HG02798 (cell line): Measurements from ENCODE around the gene SIX1.
A peak's percentile ranks its signal among the peaks of the same experiment; 100 is the strongest.

Experiments used
- ATAC-seq: cut with Tn5 transposase; IDR thresholded peaks from one replicate; pipeline ENCODE4 v1.9.1; 2021; ENCODE audit warnings: mild to moderate bottlenecking; ENCODE audit not compliant: unreplicated experiment, poor library complexity

SIX1 gene

DNA sequence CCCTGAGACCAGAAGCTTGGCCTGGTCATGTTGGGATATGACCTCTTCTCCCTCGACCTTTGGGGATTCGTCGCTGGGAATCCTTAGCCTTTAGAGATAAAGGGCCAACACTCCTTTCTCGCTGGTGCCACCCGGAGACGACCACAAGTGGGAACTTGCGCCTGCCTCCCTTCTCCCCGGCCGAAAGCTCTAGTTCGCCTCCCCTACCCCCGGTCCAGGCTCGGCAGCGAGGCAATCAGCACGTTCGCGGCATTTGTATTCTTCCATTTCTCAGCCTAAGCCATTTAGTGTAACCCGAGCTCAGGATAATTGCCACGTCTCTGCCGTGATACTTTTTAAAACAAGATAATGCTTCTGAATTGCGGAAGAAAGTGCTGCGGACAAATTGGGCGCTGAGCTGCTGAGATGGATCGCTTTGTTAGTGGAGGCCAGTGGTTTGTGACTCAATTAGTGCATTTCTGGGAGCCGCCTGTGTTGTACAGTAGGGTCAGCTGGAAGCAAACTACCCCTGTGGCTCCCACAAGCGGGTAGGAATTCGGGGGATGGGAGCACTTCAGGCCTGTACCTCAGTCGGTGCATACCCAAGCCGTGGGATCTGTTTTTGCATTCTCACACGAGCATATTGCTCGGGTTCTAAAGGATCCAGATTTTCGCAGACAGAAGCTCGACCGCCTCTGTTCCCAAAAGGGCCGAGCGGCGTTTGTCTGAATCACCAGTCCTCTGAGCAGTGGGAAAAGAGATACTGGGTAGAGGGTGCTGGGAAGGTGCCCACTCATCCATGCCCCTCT is 6.8 kb upstream of the SIX1 start:
- no peak for ATAC-seq

DNA sequence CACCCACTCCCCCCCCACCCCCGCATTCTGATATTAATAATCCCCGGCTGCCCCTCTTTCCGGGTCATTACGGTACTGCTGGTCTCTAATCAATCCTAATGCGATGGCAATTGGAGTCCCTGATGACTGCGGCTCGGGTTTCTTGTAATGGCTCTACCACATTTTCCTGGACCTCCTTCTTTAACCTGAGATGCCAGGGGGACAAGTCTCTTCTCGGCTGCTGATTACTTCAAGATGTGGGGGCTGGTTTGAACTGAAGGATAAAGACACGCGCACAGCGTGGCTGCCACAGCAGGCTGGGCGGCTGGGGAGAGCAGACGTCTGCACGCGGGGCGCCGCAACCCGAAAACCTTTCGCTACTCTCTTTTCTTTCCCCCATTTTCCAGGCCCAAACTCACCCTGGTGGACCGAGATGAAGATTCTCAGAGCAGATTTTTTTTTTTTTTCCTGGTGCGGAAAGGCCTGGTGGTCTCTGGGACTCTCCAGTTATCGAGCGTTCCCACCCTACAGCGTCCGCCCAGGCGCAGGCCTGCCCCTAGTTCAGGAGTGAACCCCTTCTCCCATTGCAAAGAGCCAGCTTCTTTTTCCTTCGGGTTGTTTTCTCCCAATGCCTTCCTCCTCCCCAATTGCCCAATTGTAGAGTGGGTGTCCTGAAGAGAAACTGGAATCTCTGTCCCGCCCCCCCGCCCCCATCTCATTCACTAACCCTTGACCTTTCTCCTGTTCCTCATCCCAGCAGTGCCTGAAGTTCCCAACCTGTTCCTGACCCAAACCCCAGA is 6.0 kb upstream of the SIX1 start:
- no peak for ATAC-seq

DNA sequence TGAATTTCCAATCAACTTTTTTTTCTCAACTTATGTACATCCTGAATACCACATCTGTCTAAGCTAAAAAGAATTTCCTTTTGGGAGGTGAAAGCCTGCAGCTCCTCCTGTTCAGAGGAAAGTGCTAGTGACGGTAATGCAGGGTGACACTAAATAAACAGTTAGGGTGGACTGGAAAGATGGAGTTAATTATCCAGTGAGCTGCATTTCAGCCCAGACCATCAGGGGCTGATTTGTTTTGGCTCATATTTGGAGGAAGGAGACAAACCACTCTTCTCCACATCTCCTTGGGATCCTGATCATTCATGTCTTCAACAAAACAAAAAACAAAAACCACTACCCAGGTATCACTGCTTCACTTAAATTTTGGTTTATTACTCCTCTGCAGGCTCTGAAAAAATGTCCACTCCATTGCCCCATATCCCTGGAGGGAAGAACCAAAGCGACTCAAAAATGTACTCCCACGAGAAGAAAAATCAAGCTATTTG is 5.1 kb upstream of the SIX1 start:
- no peak for ATAC-seq

DNA sequence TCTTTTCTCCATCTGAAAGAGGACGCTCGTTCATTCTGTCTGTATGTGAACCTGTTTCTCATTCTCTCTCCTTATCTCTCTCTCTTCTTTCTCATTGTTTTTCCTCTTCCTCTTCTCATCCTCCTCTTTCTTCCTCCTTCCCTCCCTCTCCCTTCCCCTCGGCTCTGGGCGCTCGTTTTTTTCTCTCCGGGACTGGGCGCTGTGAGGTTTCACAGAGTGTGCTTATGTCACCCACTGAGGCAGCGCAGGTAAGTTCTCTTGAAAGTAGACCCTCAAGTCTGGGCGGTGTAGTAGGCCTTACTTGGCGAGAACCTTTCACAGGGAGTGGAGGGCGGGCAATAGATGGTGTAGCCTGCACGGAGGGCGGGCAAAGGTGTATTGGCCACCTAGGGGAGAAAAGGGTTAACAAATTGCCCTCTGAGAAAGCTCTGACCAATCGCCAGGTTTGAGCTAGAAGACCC is 4.5 kb upstream of the SIX1 start:
- no peak for ATAC-seq

DNA sequence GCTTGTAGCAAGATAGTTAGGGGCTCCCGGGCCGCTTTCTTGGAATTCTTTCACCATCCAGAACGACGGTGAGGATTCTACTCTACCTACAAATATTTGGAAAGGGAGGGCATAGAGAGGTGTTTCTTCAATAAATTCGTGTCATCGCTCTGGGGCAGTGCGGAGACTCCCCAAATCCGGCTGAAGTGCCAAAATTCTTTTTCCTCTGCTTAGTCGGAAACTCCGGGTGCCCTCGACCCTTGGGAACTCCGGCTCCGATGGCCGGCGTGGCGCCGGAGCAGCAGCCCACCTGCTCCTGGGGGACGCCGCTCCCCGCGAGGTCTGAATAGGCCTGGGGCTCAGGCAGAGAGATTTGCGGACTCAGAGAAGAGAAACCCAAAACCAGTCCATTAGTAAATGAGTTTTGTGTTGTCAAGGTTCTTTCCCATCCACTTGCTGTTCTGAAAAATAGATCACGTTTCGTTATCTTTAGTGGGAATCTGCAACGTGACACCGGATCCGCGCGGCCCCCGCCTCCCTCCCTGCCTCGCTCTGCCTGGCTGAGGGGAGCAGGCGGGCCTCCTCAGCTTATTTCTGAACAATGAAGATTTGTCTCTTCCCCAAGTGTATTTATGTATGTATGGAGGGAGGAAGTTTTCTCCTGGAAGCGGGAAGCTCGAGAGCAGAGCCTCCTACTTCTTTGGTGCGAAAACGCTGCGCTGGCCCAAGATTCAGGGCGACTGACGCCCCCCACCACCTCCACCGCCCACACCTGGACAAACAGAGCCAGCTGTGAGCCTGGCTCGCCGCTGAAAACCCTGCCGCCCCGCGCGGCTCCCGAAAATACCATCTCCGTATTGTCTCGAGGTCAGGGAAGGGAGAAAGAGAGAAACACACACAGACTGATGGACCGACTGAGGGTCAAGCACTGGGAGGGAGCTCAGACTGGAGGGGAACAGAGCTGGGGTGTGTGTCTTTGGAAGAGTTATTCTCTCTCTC is 3.7 kb upstream of the SIX1 start:
- no peak for ATAC-seq

DNA sequence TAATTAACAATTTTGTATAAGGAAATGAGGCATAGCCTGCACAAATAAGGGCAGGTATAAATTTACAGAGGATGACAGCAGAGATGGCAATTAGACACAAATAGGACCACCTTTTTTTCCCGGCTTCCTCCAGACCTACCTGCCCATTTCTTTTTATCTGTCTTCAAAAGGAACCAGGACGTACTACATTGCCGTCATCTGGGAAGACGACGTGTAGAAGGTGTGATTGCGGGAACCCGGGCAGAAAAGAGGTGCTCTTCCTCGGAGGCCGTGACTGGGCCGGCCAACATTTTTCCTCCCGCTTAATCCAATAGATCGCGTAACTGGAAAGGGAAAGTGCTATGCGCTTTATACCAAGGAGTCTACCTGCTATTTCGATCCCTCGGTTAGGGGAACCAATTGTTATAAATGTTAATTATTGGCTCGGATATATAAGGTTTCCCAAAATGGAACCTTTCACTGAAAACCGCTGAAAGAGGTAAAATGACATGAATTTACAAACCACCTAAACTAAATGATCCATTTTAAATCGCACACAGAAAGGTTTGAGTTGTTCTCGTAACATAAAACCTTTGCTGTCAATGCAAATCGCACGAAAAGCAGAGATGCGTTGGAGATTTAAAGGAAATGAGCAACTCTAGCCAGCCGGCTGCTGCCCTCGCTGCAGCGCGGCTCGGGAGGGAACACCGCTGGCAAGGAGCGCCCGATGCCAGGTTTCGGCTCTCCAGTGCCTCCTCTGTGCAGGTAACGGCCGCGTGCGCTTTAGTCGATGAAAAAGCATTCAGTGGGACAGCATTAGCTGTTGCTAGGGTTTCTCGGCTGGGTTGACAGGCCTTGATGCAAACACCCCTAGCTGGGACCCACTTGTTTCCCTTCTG is 2.8 kb upstream of the SIX1 start:
- ATAC-seq: no peak

DNA sequence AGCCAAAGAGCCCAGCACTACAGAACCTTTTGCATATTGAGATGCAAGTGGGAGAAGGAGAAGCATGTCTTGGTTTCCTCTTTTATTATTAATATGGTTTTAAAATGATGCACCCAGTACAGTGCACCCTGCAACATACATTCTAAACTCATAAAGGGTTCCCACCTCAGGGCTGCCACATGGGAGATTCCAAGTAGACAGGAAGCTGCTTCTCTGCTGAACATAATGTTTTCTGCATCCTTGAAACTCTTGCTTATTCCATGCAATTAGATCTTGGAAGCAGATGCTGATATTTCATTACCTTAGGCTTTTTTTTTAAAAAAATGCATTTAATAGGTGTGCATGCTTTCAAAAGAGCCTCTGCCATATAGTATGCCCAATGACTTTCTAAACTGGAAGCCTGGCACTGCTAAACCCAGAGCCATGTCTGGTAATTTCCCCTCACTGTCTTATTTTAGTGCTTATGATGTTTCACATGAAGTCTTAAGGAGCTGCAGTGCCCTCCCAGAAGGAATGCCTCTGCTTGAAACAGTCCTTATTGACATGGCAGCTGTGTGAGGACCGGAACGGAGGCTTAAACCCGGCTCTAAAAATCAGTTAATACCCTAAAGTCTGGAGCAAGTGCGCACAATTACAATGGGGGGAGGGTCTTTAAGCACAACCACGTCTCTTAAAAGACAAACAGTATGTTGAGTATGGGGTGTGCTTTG is 2.0 kb upstream of the SIX1 start:
- ATAC-seq: no peak

DNA sequence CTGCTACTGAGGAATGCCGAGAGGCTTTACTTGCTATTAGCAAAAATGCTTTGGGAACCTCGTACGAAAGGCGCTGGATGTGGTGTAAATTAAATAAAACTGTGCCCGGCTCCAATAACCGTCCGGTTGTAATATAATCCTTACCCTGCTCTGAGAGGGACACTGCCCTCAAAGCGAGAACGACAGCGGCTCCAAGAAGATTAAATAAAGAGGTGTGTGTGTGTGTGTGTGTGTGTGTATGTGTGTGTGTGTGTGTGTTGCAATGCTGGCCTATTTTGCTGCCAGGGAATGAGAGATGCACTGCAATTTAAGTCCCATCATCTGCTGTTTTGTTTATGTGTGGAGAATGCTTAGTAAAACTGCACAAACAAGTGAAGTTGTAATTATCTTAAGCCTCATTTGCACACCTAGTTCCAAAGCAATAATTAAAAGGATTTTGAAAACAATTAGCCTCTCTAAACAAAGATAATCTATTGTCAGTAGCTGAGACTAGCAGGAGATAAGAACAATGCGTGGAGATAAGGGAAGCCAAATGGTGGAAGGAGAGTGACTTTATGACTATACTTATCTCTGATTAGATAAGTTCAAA is 1.2 kb upstream of the SIX1 start:
- no peak for ATAC-seq

DNA sequence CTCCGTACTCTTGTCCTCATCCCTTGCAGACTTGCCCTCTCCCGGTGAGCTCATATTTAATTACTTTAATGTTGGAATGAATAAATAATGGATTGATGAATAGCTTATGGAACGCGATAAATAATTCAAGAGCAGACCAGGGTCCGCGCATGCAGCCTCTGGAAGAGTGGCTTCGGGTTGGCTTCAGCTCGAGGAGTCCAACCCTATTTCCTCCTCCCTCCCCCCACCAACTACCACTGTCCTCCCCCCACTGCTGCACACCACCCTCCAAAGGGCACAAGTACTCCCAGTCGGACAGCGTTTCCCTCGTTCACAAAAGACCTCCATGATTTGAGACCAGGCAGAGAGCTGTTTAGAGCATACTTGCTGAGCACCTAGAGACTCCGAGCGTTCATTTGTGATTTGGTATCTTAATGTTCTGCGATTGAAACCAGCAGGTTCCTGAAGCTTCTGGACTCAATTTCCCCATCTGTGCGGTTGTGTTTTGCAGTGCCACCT is 647 bp upstream of the SIX1 start:
- no peak for ATAC-seq

DNA sequence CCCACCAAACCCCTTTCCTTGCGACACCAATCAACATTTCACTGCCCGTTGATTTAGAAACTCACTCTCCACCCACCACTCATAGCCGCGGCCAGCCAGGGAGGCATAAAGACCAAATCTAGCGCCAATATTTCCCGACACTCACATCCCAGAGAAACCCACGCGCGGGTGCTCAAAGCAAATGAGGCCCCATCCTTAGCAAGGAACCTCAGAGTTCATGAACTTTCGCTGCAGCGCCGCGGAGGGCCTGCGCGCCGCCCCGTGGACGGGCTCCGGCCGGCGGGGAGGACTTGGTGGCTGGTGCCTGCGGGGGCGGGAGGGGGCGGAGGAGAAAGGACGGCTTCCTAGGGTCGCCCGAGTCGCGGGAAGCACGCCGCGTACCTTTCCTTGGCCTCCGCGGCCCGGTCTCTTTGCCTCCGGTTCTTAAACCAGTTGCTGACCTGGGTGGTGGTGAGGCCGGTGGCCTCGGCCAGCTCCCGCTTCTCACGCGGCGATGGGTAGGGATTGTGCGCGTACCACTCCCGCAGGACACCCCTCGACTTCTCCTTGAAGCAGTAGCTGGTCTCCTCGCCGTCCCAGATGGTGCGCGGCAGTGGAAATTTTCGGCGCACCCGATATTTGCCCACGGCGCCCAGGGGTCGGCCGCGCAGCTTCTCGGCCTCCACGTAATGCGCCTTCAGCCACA is 886 bp downstream of the SIX1 start:
- no peak for ATAC-seq

DNA sequence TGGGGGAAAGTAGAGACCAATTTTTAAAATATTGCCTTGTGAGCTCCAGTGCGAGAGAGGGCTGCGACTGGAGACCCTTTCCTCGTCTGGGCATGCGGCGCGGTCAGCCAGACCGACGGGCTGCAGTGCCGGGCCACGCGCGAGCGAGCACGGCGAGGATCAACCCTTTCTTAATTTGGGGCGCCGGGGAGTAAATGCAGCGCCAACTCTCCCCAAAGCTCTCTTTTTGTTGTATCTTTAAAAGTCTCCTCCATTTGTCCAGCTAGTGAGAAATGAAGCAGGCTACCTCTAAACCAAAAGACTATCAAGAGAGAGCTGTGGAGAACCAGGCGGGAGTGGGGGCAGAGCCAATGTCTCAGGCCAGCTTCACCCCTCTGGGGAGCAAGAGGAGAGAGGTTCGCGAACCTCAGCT is 1.4 kb downstream of the SIX1 start:
- no peak for ATAC-seq

DNA sequence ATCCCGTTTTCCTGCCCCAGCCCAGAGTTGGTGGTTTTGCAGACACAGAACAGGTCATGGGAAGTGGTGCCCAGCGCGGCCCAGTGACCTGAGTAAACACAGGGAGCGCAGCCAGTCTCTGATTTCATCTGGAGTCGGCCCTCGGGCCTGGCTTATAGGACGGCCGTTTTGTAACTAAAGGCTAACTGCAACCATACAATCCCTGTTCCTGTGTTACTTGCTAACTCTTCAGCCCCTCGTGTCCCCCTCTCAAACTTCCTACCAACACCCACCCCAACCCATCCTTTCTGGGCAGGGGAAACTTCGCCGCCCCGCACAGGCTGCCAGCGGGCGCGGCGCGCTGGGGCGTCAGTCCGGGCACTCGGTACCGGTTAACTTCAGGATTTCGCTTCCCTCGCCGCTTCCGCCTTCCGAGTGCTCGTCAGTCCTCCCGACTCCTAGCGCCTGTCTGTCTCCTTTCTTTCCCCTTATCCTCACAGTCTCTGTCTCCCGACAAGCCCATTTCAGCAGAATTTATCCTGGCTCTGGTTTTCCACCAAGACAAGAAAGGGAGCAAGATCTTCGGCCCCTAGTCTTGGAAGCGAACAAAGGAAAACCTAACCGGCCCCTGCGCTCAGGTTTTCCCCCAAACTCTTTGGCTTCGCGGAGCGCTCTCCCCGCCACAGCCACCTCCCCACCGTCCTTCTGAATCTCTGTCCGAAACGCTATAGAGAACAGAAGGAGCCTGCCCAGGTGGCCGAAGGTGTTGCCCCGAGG is 2.0 kb downstream of the SIX1 start:
- no peak for ATAC-seq

DNA sequence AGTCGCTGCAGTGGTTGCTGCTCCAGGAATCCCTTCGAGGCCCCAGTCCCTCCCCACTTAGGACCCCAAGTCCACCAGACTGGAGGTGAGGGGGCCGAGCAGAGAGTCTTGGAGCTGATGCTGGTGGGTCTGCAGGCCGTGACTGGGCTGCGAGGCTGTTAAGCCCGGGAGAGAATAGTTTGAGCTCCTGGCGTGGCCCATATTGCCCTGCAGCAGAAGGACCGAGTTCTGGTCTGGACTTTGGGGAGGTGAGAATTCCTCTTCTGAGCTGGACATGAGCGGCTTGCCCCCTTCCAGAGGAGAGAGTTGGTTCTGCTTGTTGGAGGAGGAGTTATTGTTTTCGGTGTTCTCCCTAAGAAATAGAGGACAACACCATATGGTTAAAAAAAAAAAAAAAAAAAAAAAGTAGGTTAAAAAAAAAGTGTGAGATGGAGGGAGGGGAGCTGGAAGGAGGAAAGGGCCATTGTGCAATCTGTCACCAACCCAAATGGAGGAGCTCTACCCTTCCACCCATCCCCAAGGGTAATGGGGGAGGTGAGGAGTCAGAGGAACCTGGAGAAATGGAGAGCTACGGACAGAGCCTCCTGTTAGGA is 3.0 kb downstream of the SIX1 start:
- no peak for ATAC-seq

DNA sequence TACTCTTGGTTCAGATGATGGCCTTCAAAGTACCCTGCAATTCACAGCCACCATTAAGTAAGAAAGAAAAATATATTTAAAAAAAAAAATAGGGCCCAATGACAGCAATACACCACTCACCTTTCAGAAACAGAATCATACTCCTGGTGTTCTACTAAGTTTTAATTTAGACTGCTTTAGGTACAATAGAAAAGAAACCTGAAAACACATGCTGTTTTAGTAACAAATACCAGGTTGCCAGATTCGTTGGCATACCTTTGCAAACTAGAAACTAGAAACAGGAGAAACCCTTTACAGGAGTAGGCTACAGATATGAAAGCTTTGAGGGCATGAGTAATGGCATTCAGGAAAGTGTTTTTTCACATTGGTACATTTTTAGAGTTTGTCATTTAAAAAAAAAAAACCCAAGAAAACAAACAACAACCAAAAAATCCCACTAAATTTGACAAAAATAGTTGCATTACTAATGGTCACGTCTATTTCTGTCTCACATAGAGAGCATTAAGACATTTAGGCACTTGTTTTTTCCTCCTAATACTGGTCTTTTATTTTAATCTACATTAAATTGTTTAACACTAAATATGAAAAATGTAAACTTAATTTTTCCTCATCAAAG is 4.0 kb downstream of the SIX1 start:
- ATAC-seq: peak; percentile 37

DNA sequence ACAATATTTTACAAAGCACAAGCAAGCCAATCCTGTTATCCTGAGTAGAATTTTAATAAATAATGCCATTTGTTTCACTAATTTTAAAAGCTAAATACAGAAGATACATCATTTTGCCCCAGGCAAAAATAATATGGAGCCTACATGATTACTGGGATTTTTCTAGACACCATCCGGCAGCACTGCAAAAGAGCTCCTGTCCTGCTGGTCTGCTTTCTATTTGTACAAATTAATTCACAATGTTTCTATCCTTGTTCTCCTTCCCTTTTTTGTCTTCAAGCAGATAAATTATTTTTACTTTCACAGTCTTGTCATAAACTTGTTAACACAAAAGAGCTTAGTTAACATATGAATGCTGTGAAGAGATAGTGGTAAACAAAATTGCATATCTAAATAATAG is 4.6 kb downstream of the SIX1 start:
- no peak for ATAC-seq
